ENCODE data around the gene DTX2. TPM values are rescaled to one million over a fixed set of nuclear protein-coding genes. Genes with fewer than 3 reads are reported as not detected.
"Not testable (repeated sequence)": the region's sequence is repeated elsewhere in the genome, so short reads cannot be mapped to it uniquely, and the experiment has no call there.

Gene DTX2
- total RNA-seq, 1 experiment from 2014 or later = 100 TPM

DNA sequence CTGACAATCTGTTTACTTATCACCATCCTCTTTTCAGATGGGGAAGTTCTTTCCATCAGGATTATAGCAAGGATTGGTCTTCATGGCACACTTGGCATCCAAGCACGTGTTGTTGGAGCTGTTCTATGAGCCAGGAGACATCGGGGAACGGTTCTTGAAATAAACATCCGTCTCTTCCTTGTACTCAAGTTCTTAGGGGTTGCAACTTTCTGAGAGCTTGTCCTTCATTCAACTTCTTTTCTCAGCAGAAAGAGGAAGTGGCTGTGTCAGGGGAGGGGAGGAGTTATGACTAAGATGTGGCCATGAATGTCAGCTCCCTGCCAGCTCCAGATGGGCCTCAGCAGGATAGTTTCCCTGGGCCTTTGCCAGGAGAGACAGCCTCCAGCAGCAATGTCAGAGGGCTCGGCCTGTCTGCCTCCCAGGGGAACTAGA, 15.9 kb upstream of the DTX2 start:
- H3K36me3 ChIP-seq (ENCODE audit: low read depth); H3K4me3 ChIP-seq; H3K79me2 ChIP-seq (ENCODE audit: low read depth); H3K9me3 ChIP-seq (ENCODE audit: insufficient read depth, low read depth); intact Hi-C loops (cut with micrococcal nuclease; ENCODE audit: unreplicated experiment); H3K27me3 ChIP-seq (ENCODE audit: insufficient read depth, low read depth); CTCF ChIA-PET; H3K9me2 ChIP-seq (ENCODE audit: insufficient read depth); H4K20me1 ChIP-seq (ENCODE audit: insufficient read depth); H3K4me1 ChIP-seq (replicated peaks; ENCODE audit: insufficient read depth); H3F3A ChIP-seq (ENCODE audit: insufficient read depth, low read depth); H2AFZ ChIP-seq; BruUV-seq (replicated peaks); POLR2A ChIA-PET (ENCODE audit: unreplicated experiment): not testable (repeated sequence)
- Histone ChIP-seq H3K4me2 (peak overlapping the region; percentile 51; the same call in 1 of the 2 replicates), H3K27ac (peak overlapping the region; percentile 72)
- DNase-seq = peak; percentile 77 to 80

DNA sequence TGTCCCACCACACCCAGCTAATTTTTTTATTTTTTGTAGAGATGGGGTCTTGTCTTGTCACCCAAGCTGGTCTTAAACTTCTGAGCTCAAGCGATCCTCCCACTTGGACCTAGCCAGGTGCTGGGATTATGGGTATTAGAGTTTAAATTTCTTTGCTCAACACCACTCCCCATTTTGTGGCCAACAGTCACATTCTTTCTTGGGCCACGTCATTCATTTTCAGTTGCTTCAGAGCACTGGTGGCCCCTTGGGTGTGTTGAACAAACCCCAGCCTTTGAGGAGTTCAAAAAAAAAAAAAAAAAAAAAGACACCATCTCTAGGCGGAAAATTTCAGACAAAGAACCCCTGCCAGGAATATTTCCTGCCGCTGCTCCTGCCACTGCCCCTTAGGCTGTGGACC, 4.5 kb upstream of the DTX2 start:
- DNase-seq; H3K79me2 ChIP-seq (ENCODE audit: low read depth); H3K9me3 ChIP-seq (ENCODE audit: insufficient read depth, low read depth); H3K9me2 ChIP-seq (ENCODE audit: insufficient read depth); H4K20me1 ChIP-seq (ENCODE audit: insufficient read depth); POLR2A ChIA-PET (ENCODE audit: unreplicated experiment); H3K4me3 ChIP-seq; H3K27me3 ChIP-seq (ENCODE audit: insufficient read depth, low read depth); H3K4me1 ChIP-seq (replicated peaks; ENCODE audit: insufficient read depth); H3F3A ChIP-seq (ENCODE audit: insufficient read depth, low read depth); H2AFZ ChIP-seq; H3K36me3 ChIP-seq (ENCODE audit: low read depth); BruUV-seq (replicated peaks); H3K4me2 ChIP-seq; intact Hi-C loops (cut with micrococcal nuclease; ENCODE audit: unreplicated experiment): not testable (repeated sequence)
- CTCF ChIA-PET = interaction anchor here (0.6 kb wide), 1 partner anchor 917 kb away, joined by 5 read pairs; no protein-coding TSS in a partner anchor
- peak overlapping the region; percentile 75 for H3K27ac ChIP-seq

- H3K36me3 ChIP-seq (ENCODE audit: low read depth); POLR2A ChIA-PET (ENCODE audit: unreplicated experiment); H3K4me1 ChIP-seq (replicated peaks; ENCODE audit: insufficient read depth); H2AFZ ChIP-seq; H3K27me3 ChIP-seq (ENCODE audit: insufficient read depth, low read depth); H3K79me2 ChIP-seq (ENCODE audit: low read depth); H3K9me2 ChIP-seq (ENCODE audit: insufficient read depth); intact Hi-C loops (cut with micrococcal nuclease; ENCODE audit: unreplicated experiment); H3K4me3 ChIP-seq; H3K4me2 ChIP-seq; H3F3A ChIP-seq (ENCODE audit: insufficient read depth, low read depth); BruUV-seq (replicated peaks); H4K20me1 ChIP-seq (ENCODE audit: insufficient read depth); H3K9me3 ChIP-seq (ENCODE audit: insufficient read depth, low read depth); CTCF ChIA-PET: not testable (repeated sequence)
- DNase-seq = peak in 1 of 2 experiments; percentile 77
- H3K27ac ChIP-seq = peak overlapping the region; percentile 47; the same call in 1 of the 2 replicates
Observed at GRCh38 chr7:76458504-76458903, 3.0 kb upstream of the DTX2 start.

DNA sequence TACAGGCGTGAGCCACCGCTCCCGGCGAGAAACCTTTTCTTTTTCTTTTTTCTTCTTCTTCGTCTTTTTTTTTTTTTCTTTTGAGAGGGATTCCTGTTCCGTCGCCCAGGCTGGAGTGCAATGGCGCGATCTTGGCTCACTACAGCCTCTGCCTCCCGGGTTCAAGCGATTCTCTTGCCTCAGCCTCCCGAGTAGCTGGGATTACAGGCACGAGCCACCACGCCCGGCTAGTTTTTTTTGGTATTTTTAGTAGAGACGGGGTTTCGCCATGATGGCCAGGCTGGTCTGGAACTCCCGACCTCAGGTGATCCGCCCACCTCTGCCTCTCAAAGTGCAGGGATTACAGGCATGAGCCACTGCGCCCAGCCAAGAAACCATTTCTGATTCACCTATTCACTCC, 742 bp upstream of the DTX2 start:
- BruUV-seq (replicated peaks); H3K4me3 ChIP-seq; H2AFZ ChIP-seq; H3K27me3 ChIP-seq (ENCODE audit: insufficient read depth, low read depth); H3K27ac ChIP-seq; H3K36me3 ChIP-seq (ENCODE audit: low read depth); H3K4me2 ChIP-seq; H3K9me3 ChIP-seq (ENCODE audit: insufficient read depth, low read depth); CTCF ChIA-PET; POLR2A ChIA-PET (ENCODE audit: unreplicated experiment); DNase-seq; H3K4me1 ChIP-seq (replicated peaks; ENCODE audit: insufficient read depth); H4K20me1 ChIP-seq (ENCODE audit: insufficient read depth); intact Hi-C loops (cut with micrococcal nuclease; ENCODE audit: unreplicated experiment); H3F3A ChIP-seq (ENCODE audit: insufficient read depth, low read depth); H3K9me2 ChIP-seq (ENCODE audit: insufficient read depth): not testable (repeated sequence)
- peaks cover 11% of the 10 kb centered on the region for H3K79me2 ChIP-seq (ENCODE audit: low read depth)

GRCh38 chr7:76462271-76462882, 868 bp downstream of the DTX2 start:
- H2AFZ ChIP-seq; H4K20me1 ChIP-seq (ENCODE audit: insufficient read depth); POLR2A ChIA-PET (ENCODE audit: unreplicated experiment); H3K4me2 ChIP-seq; intact Hi-C loops (cut with micrococcal nuclease; ENCODE audit: unreplicated experiment); H3F3A ChIP-seq (ENCODE audit: insufficient read depth, low read depth); H3K36me3 ChIP-seq (ENCODE audit: low read depth); H3K9me3 ChIP-seq (ENCODE audit: insufficient read depth, low read depth); H3K27ac ChIP-seq; CTCF ChIA-PET; DNase-seq; H3K4me3 ChIP-seq; H3K4me1 ChIP-seq (replicated peaks; ENCODE audit: insufficient read depth); H3K27me3 ChIP-seq (ENCODE audit: insufficient read depth, low read depth); H3K9me2 ChIP-seq (ENCODE audit: insufficient read depth): not testable (repeated sequence)
- BruUV-seq (replicated peaks) = TSS peak; percentile 63
- H3K79me2 ChIP-seq (ENCODE audit: low read depth) = peaks cover 18% of the 10 kb centered on the region

GRCh38 chr7:76464959-76465358, 3.5 kb downstream of the DTX2 start:
- BruUV-seq (replicated peaks); CTCF ChIA-PET; POLR2A ChIA-PET (ENCODE audit: unreplicated experiment): not testable (repeated sequence)

DNA sequence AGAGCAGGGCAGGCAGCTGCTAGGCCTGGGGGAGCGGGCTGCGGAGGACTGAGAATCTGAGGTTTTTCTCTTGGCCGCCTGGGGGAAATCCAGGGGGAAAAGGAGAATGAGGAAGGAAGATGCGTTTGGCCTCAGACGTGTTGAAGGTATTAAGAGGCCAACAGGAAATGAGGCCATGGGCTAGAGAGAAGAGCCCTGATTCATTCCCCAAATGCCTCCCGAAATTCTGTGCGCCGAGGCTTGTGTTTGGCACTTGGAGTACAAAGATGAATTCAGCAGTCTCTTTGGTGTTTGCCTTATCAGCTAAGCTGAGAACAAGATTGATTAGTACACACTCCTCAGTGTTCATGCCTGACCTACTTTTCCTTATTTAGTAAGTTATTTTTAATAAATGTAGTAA, 4.4 kb downstream of the DTX2 start:
- intact Hi-C loops (cut with micrococcal nuclease; ENCODE audit: unreplicated experiment); H3K4me3 ChIP-seq; H3K36me3 ChIP-seq (ENCODE audit: low read depth); H2AFZ ChIP-seq; H4K20me1 ChIP-seq (ENCODE audit: insufficient read depth); H3K4me2 ChIP-seq; H3K9me2 ChIP-seq (ENCODE audit: insufficient read depth); CTCF ChIA-PET; BruUV-seq (replicated peaks); DNase-seq; H3F3A ChIP-seq (ENCODE audit: insufficient read depth, low read depth); H3K27ac ChIP-seq; H3K4me1 ChIP-seq (replicated peaks; ENCODE audit: insufficient read depth); H3K9me3 ChIP-seq (ENCODE audit: insufficient read depth, low read depth); POLR2A ChIA-PET (ENCODE audit: unreplicated experiment); H3K27me3 ChIP-seq (ENCODE audit: insufficient read depth, low read depth): not testable (repeated sequence)
- H3K79me2 ChIP-seq (ENCODE audit: low read depth) = peaks cover 20% of the 10 kb centered on the region

More at GRCh38 chr7:76464959-76465358, 3.5 kb downstream of the DTX2 start:
- H3K36me3 ChIP-seq (ENCODE audit: low read depth); H3K9me2 ChIP-seq (ENCODE audit: insufficient read depth); H3K9me3 ChIP-seq (ENCODE audit: insufficient read depth, low read depth); H3F3A ChIP-seq (ENCODE audit: insufficient read depth, low read depth); H4K20me1 ChIP-seq (ENCODE audit: insufficient read depth); H3K27ac ChIP-seq; DNase-seq; H3K4me3 ChIP-seq; H2AFZ ChIP-seq; H3K27me3 ChIP-seq (ENCODE audit: insufficient read depth, low read depth); H3K4me1 ChIP-seq (replicated peaks; ENCODE audit: insufficient read depth); intact Hi-C loops (cut with micrococcal nuclease; ENCODE audit: unreplicated experiment); H3K4me2 ChIP-seq: not testable (repeated sequence)
- peaks cover 20% of the 10 kb centered on the region for H3K79me2 ChIP-seq (ENCODE audit: low read depth)

Measured in PC-9 (cell line).